Stimulated activated CD4-positive, alpha-beta T cell treated with anti-CD3 and anti-CD28 coated beads, Interleukin-4, amount 100 ng/mL, for 4 hours (primary cell): ENCODE data around the gene RBM11.
A peak's percentile ranks its signal among the peaks of the same experiment; 100 is the strongest.
"Not testable (repeated sequence)": the region's sequence is repeated elsewhere in the genome, so short reads cannot be mapped to it uniquely, and the experiment has no call there.

Experiments
- DNase-seq, 2 experiments: peaks; one replicate each; pipeline ENCODE4 v3.0.0-alpha.2; 2020

RBM11 gene, protein sequence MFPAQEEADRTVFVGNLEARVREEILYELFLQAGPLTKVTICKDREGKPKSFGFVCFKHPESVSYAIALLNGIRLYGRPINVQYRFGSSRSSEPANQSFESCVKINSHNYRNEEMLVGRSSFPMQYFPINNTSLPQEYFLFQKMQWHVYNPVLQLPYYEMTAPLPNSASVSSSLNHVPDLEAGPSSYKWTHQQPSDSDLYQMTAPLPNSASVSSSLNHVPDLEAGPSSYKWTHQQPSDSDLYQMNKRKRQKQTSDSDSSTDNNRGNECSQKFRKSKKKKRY

DNA sequence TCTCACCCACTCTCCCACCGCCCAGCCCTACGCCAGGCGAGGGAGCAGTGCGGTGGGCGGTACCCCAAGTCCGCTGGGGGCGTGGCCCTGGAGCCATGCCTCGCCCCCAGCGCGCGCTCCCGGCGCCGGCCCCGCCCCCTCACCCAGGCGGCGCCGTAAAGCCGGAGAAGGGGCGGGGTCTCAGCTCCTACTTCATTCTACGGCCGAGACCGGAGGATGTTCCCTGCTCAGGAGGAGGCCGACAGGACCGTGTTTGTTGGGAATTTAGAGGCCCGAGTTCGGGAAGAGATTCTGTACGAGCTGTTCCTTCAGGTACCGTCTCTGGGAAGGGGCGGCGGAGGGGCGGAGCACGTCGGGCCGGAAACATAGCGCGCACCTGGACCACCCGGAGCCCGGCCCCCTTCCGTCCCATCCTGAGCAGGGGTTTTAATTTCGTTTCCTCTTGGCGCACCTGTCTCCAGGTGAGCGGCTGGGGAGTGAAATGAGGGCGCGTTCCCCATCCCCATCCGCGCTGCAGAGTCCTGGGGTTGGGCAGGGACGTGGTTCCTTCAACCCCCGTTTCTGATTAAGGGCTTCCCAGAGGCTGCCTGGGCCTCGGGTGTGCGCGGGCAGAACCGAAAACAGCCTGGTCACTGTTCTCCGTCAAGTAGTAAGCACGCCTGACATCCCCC lies at the start of gene RBM11:
TSS of gene RBM11 (plus strand) at position 187 of the 671 bp plus-strand sequence. CDS start at position 217, 30 bp downstream.
- DNase-seq: peak; percentile 79 to 81

DNA sequence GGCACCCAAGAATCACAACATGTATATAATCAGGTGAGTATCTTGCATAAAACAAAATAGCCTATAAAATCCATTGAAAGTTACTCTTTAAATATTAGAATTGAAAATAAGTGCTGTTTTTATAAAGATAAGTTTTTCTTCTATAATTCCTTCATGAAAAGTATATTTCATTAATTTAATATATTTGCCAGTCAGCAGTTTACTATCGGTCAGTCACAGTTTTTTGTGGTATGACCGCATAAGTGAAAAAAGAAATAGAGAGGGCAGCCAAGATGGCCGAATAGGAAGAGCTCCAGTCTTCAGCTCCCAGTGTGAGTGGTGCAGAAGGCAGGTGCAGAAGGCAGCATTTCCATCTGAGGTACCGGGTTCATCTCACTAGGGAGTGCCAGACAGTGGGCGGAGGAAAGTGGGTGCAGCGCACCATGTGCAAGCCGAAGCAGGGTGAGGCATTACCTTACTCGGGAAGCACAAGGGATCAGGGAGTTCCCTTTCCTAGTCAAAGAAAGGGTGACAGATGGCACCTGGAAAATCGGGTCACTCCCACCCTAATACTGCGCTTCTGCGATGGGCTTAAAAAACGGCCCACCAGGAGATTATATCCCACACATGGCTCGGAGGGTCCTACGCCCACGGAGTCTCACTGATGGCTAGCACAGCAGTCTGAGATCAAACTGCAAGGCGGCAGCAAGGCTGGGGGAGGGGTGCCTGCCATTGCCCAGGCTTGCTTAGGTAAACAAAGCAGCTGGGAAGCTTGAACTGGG lies 49.3 kb upstream of the RBM11 start:
- DNase-seq: not testable (repeated sequence)

DNA sequence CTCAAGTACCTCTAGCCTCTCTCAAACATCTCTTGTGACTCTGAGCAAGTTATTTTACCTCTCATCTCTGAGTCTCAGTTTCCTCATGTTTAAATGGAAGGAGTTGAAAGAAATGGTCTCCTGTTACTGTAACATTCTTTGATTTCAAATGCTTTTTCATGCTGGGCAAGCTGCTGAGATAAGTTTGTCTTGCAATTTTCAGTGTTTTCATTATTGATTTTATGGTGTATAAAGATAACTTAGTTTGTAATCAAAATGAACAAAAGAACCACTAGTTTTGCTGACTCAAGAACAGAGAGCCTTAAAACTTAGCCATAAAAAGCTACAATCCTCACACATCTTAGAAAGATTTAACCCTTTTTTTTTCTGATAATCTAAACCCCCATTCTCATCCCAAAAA lies 9.7 kb upstream of the RBM11 start:
- DNase-seq: no peak

DNA sequence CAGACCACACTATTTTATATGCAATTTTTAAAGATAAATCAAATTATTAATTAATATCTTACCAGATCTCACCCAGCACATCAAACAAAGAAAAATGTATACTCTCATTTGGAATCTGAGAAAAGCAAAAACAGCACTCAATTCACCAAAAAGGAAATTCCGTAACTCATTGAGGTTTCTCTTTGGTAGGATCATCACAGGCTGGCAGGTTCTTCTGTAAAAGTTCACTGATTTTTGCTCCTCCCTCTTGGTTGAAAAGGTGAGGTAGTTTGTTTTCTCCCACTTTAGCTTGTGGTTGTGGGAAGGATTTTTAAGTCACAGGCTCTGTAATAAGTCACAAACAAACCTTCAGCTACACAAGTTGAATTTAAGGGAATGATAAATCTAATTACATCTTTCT lies 5.2 kb upstream of the RBM11 start, which contains the start of gene LIPI:
TSS of gene LIPI (minus strand) at position 218 of the 400 bp plus-strand sequence. CDS start at position 108, 110 bp downstream.
- DNase-seq: no peak

DNA sequence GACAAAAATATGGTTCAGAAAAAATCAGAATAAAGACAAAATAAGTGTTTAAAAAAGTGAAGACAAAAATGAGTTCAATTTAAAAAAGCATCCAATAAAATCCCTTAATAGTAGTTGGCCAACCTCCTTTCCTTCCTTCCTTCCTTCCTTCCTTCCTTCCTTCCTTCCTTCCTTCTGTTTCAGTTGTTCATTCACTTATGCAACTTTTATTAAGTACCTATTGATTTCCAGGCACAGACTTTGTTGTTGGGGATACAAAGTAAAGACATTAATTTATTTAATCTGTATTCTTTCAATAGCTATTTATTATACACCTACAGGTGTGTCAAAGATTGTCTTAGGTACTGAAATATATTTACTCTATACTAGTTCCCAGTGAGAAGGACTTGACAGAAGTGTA lies 2.8 kb upstream of the RBM11 start:
- DNase-seq: no peak

DNA sequence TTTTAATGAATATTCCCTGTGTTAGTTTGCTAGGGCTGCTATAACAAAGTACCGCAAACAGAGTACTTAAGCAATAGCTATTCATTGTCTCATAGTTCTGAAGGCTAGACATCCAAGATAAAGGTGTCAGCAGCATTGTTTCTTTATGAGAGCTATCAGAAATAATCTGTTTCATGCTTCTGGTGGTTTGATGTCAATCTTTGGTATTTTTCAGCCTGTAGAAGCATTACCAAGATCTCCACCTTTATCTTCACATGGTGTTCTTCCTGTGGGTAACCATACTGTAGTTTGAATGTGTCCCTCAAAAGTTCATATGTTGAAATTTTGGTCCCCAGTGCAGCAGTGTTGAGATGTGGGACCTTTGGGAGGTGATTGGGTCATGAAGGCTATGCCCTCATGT lies 7.4 kb downstream of the RBM11 start:
- no peak for DNase-seq

DNA sequence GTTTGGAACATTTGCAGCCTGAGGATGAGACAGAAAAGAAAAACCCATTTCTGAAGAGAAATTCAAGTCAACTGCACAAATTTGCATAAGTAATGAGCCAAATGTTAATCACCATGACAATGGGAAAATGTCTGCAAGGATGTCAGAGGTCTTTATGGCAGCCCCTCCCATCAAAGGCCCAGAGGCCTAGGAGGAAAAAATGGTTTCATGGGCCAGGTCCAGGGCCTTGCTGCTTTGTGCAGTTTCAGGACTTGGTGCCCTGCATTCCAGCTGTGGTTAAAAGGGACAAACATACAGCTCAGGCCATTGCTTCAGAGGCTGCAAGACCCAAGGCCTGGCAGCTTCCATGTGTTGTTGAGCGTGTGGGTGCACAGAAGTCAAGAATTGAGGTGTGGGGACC lies 13.4 kb downstream of the RBM11 start:
- DNase-seq: no peak

DNA sequence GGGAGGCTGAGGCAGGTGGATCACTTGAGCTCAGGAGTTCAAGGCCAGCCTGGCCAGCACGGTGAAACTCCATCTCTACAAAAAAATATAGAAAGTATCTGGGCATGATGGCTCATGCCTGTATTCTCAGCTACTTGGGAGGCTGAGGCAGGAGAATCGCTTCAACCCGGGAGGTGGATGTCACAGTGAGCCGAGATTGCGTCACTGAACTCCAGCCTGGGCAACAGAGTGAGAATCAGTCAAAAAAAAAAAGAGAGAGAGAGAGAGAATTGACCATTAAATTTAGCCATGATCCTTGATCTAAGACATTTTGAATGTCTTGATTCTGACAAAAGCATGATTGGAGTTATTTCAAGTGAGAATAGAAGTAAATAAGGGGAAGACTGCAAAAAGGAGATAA lies 19.1 kb downstream of the RBM11 start:
- no peak for DNase-seq

DNA sequence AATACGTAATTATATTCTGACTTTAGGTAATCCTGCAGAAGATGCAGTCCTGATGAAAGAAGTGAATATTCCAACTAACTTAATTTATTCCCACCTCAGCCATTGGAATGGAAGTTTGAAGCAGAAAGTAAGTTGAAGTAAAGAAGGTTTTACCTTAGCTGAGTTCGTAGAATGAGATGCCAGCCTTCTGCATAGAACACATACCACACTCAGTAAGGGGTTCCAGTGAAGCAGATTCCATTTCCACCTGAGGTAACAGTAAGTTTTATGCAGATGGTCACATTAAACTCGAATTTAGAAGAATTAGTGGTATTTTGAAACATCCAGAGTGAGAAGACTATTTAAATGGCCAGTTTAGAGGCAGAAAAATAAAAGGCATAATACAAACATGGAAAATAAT lies 20.2 kb downstream of the RBM11 start:
- no peak for DNase-seq

DNA sequence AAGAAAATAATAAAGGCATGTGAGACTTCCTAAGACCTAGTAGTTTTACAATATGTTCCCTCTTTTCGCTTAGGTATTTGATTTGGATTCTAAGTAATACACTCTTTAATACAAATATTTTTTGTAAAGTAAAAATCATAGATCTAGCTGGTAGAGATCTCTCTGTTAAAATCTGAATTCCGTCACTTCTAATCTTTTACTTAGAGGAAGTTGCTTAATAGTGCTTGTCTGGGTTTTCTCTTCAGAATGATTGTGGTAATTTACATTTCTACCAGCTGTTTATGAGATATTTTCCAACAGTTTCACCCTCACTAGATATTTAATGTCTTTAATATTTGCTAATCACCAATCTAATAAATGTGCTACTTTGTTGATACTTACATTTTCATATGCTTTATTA lies 23.3 kb downstream of the RBM11 start:
- DNase-seq: no peak

DNA sequence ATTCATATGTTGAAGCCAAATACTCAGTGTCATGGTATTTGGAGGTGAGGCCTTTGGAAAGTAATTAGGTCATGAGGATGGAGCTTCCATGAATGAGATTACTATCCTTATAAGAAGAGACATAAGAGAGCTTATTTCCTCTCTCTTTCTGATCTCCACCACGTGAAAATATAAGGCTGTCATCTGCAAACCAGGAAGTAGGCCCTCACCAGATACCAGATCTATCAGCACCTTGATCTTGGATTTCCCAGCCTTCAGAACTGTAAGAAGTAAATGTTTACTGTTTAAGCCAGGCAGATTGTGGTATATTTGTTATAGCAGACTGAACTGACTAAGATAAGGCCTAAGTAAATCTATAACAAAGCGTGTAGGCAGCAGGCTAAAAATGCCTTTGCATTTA lies 25.3 kb downstream of the RBM11 start:
- DNase-seq: no peak

DNA sequence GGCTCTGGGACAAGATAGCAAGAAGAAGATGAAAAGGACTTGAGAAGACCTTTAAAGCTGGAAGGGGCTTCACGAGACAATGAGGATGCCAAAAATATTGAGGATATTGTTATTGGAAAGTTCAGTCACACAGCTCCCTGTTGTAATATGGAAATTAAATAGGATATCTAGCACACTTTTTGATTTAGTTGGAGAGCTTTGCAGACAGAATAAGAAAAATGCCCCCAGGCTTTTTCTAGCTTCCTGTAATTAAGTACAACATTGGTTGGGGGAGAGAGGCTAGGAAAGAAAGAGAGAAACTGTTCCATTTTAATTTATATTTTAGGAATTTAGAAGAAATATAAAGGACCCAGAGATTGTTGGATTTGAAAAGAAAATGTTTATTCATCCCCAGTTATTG lies 27.5 kb downstream of the RBM11 start:
- no peak for DNase-seq

DNA sequence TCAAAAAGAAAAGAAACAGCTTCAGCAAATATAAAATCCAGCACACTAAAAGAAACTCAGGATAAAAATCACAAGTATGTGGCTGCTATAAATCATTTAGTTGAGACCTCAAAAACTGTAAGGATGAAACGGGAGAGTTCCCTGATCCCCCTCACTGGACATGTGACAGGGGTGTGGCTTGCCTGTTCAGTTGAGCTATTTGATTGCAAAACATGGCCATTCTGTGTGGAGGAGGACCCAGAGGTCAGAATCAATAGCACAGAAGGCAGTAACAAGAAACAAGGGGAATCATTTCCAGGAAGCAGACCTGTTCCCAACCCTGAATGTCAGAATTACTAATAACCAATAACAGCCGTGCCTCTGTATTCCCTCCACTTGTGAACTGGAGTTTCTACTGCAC lies 27.9 kb downstream of the RBM11 start:
- DNase-seq: no peak

DNA sequence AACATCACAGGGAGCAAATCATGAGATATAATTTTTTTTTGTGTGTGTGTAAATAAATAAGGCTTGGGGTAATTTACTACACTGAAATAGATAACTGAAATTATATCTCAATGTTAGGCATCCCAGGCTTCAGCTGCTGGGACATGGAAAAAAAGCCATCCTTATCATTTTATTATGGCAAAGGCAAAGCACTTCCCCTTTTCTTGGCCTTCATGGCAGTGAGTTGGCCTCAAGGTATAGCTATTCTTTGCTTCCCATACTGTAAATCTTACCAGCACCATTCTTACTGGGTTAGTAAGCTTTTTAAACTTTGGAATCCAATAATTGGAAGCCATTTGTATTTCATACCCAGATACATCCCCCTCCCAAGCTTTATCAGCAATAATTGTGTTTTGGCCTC lies 29.0 kb downstream of the RBM11 start:
- no peak for DNase-seq

DNA sequence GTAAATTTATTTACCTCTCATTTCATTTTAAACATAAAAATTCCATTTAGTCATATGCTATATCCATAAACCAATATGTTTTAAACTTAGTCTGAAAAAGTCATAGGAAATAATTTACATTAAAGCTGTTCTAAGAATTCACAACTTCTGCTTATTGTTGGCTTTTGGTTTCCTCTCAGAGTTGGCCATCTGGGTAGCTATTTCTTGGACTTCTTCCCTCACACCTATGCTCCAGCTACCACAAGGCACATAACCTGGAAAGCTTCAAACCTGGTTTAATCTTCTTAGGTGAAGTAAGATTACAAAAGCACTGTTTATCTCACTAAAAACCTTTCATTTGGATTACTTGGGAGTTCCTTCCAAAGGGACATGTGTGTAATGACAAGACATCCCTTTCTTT lies 29.8 kb downstream of the RBM11 start:
- no peak for DNase-seq

DNA sequence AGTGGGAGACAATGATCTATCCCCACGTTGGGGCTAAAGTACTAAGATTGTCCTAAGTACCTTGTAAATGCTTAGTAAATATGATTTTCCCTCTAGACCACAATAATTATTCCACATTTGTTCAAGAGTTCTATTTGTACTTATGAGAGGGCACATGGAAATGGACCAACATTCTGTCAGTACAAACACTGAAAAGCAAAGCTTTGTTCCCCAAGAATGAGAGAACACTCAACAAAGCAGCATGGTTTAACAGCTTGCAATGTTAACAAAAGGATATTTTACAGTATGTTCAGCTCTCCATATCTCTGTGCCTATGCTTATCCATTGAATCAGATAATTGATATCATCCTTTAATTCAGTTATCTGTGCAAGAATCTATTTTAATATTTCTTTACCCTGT lies 35.4 kb downstream of the RBM11 start:
- no peak for DNase-seq

DNA sequence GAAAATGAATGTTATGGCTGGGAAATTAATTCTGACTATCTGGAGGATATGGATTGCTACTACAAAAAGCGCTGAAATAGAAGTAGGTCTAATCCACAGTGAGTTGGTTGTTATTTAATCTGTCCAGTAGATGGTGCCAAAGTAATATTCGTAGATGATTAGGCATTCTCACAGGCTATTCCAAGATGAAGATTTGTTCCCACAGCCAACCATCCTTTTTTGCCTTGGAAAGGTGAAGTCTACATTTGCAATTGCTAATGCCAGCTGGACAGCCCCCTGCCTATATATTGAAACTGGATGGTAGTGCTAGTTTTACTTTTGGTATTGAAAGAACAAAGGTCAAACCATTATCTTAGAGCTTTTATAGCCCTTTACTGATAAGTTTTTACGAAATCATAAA lies 43.8 kb downstream of the RBM11 start:
- DNase-seq: no peak

DNA sequence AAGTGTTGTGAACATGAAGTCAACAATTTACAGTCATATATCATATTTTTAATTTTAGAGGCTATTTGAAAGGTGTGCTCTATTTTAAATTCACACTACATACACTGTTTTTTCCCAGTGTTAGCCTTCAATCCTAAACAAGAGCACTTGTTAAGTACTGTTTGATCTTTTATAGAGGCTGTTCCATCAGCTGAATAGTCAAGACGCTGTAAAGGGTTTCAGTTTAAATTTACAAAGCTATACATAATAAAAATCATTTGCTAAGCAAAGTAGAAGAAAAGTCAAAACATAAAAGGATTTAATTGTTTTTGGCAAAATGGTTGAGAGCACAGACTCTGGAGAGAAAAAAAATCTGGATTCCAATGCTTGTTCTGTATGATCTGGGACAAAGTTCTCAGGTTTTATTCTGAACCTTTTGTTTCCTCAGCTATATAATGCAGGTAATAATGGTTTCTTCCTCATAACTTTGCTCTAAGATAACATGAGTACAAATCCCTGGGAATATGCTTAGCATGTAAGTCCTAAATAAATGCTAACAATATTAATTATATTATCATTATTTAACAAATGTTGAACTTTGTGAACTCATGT lies 44.3 kb downstream of the RBM11 start:
- no peak for DNase-seq

DNA sequence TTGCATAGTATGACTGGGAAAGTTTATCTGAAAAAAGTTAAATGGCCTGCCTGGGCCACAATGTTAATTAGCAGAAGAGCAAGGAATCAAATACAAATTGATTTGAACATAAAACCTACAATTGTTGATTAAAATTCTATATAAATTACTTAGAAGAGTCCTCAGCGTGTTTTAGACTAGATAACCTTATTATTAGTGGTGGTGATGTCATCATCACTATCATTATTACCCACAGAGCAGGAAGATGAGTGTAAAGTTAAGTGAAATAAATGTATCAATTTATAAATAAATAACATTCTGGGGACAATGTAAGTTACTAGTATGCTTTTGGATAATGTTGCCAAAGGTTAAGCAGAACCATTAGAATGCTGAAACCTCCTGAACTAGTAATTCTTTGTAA lies 46.1 kb downstream of the RBM11 start:
- no peak for DNase-seq

DNA sequence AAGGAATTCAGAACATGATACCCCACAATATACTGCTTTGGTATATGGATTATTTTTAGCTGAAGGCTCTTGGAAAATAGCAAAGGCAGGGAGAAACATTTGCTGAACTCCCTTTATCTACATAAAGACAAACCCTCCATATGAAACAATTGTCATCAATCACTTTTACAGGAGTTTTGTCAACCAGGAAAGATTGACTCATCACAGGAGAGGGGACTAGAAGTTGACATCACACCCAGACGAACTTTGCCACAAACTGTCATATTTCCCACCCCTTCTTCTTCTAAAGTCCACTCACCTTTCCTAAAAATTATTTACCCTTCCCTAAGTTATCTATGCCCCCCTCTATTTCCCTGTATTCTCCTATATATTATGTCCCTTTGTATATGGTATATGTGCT lies 47.9 kb downstream of the RBM11 start:
- DNase-seq: no peak

DNA sequence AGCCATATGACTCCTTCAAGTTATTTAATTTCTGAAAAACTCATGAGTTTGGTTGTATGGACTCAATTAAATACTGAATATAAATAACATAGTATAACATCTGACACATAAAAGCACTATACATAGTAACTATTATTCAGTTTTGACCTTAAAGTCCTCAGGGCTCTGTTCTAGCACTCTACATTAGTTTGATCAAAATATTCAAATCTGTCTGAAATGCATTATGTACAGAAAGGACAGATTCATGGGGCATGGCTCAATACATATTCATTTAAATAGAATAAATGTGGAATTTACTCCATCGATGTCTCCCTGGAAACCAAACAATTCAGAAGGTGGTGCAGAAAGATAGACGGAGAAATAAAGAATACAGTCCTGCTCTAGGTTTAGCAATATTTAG lies 49.1 kb downstream of the RBM11 start:
- DNase-seq: no peak

DNA sequence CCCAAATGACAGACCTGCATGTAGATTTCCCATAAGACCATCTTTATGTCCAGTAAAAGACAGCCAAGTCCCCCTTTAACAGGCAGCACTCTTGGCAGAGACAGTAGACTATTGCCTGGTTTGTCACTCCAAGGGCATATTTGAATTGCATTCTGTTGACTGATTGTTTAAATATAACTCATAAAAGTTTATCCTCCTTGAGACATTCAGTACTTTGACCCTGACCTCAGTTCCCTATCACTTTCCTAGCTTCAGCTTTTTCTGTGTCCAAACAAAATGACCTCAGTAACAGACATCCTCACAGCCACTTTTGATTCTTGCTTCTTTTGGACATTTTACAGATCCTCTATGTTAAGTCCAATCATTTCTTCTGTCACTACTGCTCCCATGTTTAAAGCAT lies 51.1 kb downstream of the RBM11 start:
- no peak for DNase-seq

DNA sequence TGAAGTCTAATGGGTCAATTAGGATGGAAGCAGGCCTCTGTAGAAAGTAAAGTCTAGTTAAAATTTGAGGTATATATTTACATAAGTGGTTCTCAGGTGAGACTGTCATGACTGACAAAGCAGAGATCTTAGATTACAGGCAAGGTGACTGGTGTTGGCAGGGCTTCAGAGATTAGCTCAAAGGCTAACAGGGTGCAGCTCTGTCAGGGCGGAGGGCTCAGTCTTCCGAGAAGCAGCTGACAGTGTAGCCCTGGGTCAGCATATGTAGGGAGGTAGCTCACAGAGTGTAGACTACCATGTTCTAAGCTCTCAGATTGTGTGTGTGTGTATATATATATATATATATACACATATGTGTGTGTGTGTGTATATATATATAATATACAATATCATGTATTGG lies 54.7 kb downstream of the RBM11 start:
- DNase-seq: no peak

DNA sequence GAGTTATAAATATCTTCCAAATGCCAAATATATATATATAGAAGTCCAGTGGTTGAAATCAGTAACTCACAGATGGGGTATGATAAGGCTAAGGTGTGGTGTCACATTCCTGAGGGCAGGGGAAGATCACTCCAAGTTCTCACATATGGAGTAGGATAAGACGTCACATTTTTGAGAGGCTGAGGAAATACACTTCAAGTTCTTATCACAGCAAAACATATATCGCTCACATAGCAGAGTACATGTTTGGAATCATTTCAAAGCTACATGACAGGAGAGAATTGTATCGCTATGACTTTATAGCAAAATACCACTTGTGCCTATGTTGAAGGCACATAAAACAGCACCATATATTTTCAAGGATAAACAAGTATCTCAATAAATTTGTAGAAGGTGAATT lies 55.1 kb downstream of the RBM11 start:
- no peak for DNase-seq
